ENCODE measurements around the gene LRP8. TPM values are rescaled to one million over a fixed set of nuclear protein-coding genes. Genes with fewer than 3 reads are reported as not detected.
A peak's percentile ranks its signal among the peaks of the same experiment; 100 is the strongest.

The LRP8 gene
- total RNA-seq, 2 donors from 2014 or later: 4.7 to 15.3 TPM

GRCh38 chr1:53220171-53220961 is 107.5 kb downstream of the LRP8 start, which contains the start of gene CZIB:
TSS of gene CZIB (minus strand) at chr1:53220634. CDS start at chr1:53220575, 59 bp downstream.
- TF ChIP-seq CTCF (IDR thresholded peaks at IDR 0.05): no peak
- H3K9ac ChIP-seq (ENCODE audit: low read depth in 2 of 2, low read length in 2 of 2): peak within 1 kb of the TSS; percentile 86 to 95
- no peaks in the 10 kb centered on the region for H3K36me3 ChIP-seq
- intact Hi-C loops (cut with DNase I): no loop called here
- DNase-seq: peak; percentile 95
- peak within 1 kb of the TSS; percentile 68 for H3K4me3 ChIP-seq
- peak within 1 kb of the TSS; percentile 86 for H3K27ac ChIP-seq
- H3K4me1 ChIP-seq: peaks cover 5% of the 10 kb centered on the region
- no peaks in the 10 kb centered on the region for H3K9me3 ChIP-seq
- no peaks in the 10 kb centered on the region for H3K27me3 ChIP-seq

- Histone ChIP-seq H3K27ac (peak overlapping the region; percentile 86), H3K9me3 (no peaks in the 10 kb centered on the region), H3K4me3 (peak overlapping the region; percentile 68), H3K27me3 (no peaks in the 10 kb centered on the region), H3K9ac (ENCODE audit: low read depth in 2 of 2, low read length in 2 of 2) (peak overlapping the region; percentile 86 to 95), H3K36me3 (no peaks in the 10 kb centered on the region), H3K4me1 (peaks cover 5% of the 10 kb centered on the region)
- TF ChIP-seq CTCF (IDR thresholded peaks at IDR 0.05): no peak
- no peak for DNase-seq
- intact Hi-C loops (cut with DNase I): no loop called here
These were observed 108.2 kb downstream of the LRP8 start for GRCh38 chr1:53219711-53220110.

GRCh38 chr1:53218201-53218600 is 109.7 kb downstream of the LRP8 start:
- H3K27ac ChIP-seq: no peak overlapping the region
- intact Hi-C loops (cut with DNase I): no loop called here
- H3K9ac ChIP-seq (ENCODE audit: low read depth in 2 of 2, low read length in 2 of 2): no peak overlapping the region
- peaks cover 9% of the 10 kb centered on the region for H3K36me3 ChIP-seq
- TF ChIP-seq CTCF (IDR thresholded peaks at IDR 0.05): no peak
- H3K4me1 ChIP-seq: peaks cover 5% of the 10 kb centered on the region
- no peaks in the 10 kb centered on the region for H3K27me3 ChIP-seq
- no peak overlapping the region for H3K4me3 ChIP-seq
- DNase-seq: no peak
- H3K9me3 ChIP-seq: no peaks in the 10 kb centered on the region

- no peaks in the 10 kb centered on the region for H3K4me1 ChIP-seq
- no peak overlapping the region for H3K27ac ChIP-seq
- no peaks in the 10 kb centered on the region for H3K27me3 ChIP-seq
- H3K4me3 ChIP-seq: no peak overlapping the region
- no peak for TF ChIP-seq CTCF (IDR thresholded peaks at IDR 0.05)
- H3K9ac ChIP-seq (ENCODE audit: low read depth in 2 of 2, low read length in 2 of 2): no peak overlapping the region
- H3K36me3 ChIP-seq: peaks cover 9% of the 10 kb centered on the region
- H3K9me3 ChIP-seq: no peaks in the 10 kb centered on the region
- no peak for DNase-seq
- intact Hi-C loops (cut with DNase I): no loop called here
These were observed 113.4 kb downstream of the LRP8 start for GRCh38 chr1:53214376-53214940.

- intact Hi-C loops (cut with DNase I): no loop called here
- H3K4me3 ChIP-seq: no peak overlapping the region
- no peaks in the 10 kb centered on the region for H3K9me3 ChIP-seq
- H3K36me3 ChIP-seq: peaks cover 9% of the 10 kb centered on the region
- H3K27ac ChIP-seq: no peak overlapping the region
- H3K4me1 ChIP-seq: no peaks in the 10 kb centered on the region
- H3K27me3 ChIP-seq: no peaks in the 10 kb centered on the region
- TF ChIP-seq CTCF (IDR thresholded peaks at IDR 0.05): no peak
- DNase-seq: no peak
- H3K9ac ChIP-seq (ENCODE audit: low read depth in 2 of 2, low read length in 2 of 2): no peak overlapping the region
These were observed 116.9 kb downstream of the LRP8 start for GRCh38 chr1:53210954-53211353.
